Esophagus mucosa (tissue), 1 donor: ENCODE measurements around the gene AHNAK. TPM values are rescaled to one million over a fixed set of nuclear protein-coding genes. Genes with fewer than 3 reads are reported as not detected.
"Not testable (repeated sequence)": the region's sequence is repeated elsewhere in the genome, so short reads cannot be mapped to it uniquely, and the experiment has no call there.

Experiments
- ATAC-seq: fragments of 200-7000 bp; cut with Tn5 transposase; one replicate; pipeline ENCODE4 v1.9.1; 2020
- total RNA-seq: library from RNA; stranded (reverse); gene quantifications from one replicate; pipeline ENCODE4 v1.2.4, GENCODE V29; 2023
- donor health status: DM: yes; HTN: yes; CAD: no.

Gene AHNAK
- total RNA-seq, 1 donor from 2014 or later = 931 TPM

GRCh38 chr11:62573006-62573591 is 26.5 kb upstream of the AHNAK start:
- no peak for ATAC-seq

DNA sequence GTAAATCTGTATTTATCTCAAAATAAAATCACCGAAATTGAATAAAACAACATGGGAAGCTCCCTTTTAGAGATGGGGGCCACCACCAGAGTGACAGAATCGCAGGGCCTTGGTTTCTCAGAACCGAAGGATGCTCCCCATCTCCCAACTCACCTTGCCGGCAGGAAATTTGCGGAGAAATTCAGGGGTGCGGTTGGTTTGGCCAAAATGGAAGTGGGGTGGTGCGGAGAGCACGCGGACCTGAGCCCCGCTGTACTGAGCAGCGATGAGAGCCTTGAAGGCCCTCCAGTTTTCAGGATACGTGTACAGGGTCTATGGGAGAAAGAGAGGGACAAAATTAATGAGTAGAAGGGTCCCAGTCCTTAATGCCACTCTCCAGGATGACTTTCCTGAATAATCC is 25.8 kb upstream of the AHNAK start:
- ATAC-seq = no peak

DNA sequence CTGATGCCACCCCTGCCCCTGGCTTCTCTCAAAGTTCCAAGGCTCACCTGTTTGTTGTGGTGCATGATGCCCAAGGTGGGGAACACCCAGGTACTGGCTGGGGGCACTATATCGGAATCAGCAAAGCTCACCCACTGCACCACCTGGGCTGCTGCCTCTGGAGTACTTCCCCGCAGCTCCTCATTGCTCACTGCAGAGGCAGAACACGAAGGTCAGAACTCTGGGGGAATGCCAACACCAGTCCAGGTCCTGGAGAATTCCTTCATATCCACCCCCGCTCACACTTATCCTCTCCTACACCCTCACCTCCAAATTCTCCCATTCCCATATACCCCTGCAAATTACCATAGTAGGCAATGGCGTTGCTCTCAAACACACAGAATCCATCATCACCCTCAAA is 24.9 kb upstream of the AHNAK start:
- not testable (repeated sequence) for ATAC-seq

DNA sequence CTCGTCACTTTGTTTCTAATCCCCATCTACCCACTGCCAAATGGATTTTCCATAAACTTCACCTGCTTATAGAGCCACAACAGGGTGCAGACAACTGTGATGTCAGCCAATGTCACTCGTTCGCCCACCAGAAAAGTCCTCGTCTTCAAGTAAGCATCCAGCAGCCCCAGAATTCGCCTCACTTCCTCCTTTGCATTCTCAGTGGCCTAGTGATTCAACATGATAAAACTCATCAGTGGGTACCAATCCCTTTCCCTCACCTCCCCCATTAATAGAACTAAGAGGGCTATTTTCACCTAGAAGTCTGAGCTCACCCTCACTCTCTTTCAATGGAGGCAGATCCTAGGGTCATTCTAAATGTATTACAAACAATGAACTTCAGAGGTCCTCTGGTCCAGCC is 24.3 kb upstream of the AHNAK start:
- not testable (repeated sequence) for ATAC-seq

- no peak for ATAC-seq
Measured at GRCh38 chr11:62569611-62570010, 23.0 kb upstream of the AHNAK start.

- no peak for ATAC-seq
Measured at GRCh38 chr11:62567018-62567633, 20.5 kb upstream of the AHNAK start.

DNA sequence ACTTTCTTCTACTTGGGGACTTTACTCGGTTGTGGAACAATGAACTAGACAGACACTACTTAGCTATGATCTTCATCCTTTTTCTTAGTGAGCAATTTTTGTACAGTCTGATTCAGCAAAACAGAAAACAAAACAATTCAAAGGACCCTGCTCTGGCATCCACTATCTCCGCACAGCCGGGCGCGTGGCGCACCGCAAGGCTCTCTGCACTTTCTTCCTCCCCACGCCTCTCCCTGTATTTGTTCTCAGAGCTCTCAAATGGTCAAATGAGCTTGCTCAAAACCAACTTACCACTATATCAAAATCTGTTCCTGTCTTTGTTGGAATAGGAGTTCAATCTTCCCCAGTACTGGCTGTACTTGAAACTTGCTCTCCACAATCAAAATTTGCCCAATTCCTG is 19.6 kb upstream of the AHNAK start:
- ATAC-seq = no peak

DNA sequence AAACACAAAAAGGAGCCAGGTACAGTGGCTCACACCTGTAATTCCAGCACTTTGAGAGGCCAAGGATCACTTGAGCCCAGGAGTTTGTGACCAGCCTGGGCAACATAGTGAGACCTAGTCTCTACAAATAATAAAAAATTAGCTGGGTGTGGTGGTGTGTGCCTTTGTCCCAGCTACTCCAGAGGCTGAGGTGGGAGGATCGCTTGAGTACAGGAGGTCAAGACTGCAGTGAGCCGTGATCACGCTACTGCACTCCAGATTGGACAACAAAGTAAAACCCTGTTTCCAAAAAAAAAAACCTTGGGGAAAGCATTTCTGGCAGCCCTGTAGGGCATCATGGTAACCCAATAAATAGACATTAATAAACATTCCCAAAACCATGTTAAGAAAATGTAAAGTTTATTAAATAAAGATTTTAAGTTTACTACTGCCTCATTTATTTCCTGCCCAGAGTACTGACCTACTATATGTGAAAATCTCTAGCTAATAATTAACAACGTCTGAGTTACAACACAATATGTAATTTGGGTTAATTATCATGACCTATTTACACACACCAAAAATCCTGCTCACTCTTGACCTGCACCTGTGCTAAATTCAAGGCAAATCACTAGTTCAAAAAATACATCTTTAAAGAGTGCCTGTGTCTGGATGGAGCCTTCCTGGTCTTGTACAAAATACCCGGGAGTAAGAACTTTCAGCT is 18.6 kb upstream of the AHNAK start:
- no peak for ATAC-seq

DNA sequence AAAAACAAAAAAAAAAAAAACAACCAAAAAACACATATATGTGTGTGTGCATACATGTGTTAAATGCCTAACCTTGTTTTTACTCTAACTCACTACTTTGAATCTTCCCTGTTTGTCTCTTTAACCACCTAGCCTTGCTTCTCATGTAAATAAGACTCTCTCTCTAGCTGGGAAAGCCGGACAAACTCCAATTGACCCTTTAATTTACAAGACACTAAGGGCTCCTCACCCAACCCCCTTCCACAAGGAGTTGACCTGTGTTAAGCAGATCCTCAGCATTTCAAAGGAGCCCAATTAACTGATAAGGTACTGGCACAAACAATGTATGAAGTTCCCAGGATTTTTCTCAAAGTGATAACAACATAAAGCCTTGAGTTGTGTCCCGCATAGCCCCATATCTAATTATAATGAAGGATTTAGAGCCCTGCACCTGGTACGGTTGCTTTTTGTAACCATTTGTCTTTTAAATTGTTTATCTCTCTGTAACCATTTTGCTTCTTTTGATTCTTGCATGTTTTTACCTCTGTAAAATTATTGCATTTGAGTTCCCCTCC is 15.1 kb upstream of the AHNAK start:
- ATAC-seq = not testable (repeated sequence)

DNA sequence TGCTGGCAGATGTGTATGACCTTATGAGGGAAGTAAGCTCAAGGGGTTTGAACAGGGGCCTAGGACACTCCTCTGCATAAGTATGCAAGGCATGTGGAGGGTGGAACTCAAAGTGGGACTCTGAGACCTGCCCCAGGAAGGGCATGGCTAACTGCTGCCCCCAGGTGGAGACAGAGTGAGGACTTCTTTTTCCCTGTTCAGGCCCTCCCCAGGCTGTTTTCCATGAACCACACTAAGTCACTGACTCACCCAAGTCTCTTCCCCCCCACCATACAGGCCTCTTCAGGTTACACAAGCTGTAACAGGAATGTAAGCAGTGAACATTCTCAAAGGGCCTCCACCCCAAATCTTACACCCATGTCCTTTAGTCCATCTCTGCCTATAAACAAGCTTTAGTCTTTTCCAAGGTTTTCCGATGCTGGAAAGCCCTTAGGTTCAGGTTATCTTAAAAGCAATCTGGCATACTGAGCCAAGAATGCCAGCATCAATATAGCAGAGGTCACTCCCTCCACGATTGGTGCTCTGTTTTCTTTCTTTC is 14.0 kb upstream of the AHNAK start:
- peak; percentile 89 for ATAC-seq

DNA sequence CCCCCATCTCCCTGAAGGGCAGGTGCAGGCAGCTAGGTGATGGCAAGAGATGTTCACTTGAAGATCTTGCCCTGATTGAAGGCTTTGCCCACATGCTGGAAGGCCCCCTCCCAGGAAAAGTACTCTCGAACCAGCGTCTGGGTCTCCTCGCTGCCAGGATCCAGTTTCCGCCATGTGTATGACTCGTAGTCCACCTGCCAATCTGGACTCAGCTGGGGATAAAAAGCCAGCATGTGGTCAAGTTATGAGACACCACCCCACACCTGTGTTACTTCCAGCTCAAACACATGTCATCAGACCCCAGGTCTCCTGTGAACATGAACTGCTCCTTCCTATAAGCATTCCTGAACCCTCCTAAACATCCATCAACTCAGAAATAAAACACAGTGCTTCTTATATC is 13.0 kb upstream of the AHNAK start:
- ATAC-seq = not testable (repeated sequence)

- no peak for ATAC-seq
Measured at GRCh38 chr11:62559204-62559603, 12.6 kb upstream of the AHNAK start.

- ATAC-seq = no peak
Measured at GRCh38 chr11:62558669-62559068, 12.1 kb upstream of the AHNAK start.

DNA sequence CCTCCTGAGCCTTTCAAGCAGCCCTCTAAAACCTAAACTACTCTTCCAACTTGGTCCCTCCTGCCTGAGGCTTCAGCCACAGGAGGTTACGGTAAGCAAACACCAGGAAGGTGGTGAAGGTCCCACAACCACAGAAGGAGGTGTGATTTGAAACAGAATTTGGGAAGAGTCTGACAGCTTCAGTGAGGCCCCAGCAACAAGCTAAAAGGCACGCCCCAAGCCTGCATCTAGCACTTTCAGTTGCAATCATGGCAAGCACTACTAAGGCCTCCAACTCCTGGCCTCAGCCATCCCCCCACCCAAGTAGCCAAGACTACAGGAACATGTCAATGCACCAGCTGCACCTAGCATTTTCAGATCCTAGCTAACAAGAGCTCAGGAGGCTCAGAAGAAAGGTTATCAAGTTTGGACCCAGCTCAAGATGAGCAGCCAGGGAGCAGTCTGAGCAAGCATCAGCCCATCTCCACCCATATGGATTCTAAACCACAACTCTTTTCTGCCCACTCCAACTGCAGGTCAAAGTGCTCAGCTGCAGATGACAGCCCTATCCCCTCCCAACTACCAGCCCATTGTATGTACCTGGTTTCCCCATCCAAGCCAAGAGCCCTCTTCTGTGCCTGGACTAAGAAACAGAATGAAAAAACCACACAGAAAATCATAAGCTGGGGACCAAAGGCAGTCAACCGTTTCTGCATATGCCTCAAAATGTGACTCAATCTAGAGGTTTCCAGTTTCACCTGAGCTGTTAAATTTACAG is 10.4 kb upstream of the AHNAK start:
- ATAC-seq = no peak

DNA sequence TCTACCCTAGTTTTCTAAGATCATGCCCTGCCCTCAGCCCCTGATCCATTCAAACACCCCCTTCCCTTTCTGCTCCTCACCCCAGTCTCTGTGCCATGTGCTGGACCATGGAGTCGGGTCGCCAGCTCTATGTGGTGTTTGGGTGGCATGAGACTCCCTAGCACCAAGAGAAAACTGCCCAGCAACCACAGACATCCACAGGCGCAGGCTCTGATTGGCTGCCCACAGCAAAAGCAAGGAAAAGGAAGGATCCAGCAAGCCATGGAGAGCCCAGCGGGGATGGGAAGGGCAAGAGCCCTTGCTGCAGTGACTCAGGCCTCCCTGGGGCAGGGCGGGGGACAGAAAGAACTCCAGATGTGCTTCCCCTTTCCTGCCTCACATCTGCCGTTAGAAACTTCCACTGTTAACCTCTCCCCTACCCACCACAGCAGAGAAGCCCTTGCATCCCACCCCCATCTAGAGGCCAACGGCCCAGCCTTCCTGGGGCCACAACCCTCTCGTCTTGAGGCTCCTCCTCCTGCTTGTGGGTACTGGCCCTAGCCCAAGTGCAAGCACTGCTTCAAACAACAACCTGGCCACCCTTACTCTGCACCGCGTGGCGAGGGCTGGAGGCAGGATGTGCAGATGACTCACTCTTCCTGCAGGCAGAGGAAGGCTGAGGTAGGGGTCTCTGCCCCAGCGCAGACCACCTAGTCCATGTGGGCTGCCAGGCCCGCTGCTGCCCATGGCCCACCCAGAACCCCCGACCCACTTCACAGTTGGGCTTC is 9.7 kb upstream of the AHNAK start:
- peak; percentile 60 for ATAC-seq

- no peak for ATAC-seq
Measured at GRCh38 chr11:62555464-62556107, 9.0 kb upstream of the AHNAK start.

- peak; percentile 0 for ATAC-seq
Measured at GRCh38 chr11:62554387-62555167, 8.0 kb upstream of the AHNAK start.

GRCh38 chr11:62553839-62554361 is 7.3 kb upstream of the AHNAK start:
- ATAC-seq = peak; percentile 74

GRCh38 chr11:62553080-62553838 is 6.7 kb upstream of the AHNAK start:
- peak; percentile 71 for ATAC-seq
